AG20443 (cell line): ENCODE data around the gene PTPN7.

Experiments
- DNase-seq: peaks from one replicate; pipeline ENCODE4 v3.0.0; 2012; ENCODE audit warnings: low spot score, mixed read lengths

The PTPN7 gene

DNA sequence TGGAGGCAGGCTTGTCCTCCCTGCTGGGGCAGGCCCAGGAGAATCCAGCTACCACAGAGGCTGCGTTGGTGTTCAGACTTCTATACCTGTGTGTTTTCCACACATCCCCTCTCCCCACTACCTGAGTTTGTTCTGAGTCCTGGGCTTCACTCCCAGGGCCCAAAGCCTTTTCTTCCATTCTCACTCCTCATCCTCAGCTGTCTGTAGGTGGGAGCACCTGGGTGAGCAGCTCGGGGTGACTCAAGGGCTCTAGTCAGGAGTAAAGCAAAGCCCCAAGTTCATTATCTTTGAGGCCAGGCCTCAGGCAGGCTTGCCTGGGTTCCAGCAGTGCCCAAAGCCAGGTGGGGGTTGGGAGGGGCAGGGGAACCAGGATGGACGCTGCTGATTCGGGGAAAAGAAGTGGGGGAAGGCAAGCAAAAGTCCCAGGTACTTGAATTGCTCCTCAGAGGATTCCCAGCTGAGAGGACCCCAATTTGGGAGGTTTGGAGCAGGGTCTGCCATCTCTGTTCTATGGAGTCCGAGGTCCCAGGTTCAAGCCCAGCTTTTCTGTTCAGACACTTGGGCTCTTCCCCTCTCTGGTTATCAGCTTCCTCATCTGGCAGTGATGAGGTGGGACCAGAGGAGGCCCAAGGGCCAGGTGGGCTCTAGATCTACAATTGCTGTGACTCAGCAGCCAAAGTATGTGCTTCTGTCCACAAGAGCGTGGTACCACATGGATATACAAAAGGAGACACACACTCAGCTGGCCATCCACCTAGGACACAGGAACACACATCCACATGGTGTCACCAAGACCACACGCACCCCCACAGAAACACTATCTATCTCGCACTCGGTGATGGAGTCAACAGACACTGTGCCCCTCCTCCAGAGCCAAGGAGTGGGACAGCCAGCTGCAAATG, 5.8 kb upstream of the PTPN7 start:
- no peak for DNase-seq

DNA sequence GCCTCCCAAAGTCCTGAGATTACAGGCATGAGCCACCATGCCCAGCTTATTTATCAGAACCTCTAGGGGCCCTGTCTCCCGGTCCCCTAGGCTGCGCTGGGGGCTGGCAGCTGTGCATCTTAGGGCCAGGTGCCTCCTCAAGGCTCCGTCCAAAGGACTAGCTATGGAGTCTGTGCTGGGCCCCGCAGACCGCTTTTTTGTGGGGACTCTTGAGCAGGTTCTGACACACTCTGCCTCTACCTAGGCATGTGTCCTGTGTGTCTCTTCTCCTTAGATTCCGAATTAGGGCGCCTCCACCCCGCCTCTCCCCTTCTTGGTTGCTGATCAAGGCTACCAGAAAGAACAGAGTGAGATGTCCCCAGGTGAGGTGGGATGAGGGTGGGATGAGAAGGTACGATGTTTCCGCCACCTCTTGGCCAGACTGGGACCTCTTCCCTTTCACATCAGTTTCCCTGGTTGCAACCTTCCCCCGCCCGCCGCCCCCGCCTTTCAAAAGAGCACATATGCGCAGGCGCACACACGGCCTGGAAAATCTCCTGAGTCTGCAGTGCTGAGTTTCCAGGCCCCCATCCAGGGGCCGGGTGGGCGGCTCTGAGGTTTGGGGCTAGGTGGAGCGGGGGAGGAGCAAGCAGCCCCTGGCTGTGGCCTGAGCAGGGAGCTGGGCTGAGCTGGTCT, 5.0 kb upstream of the PTPN7 start:
- DNase-seq: no peak

DNA sequence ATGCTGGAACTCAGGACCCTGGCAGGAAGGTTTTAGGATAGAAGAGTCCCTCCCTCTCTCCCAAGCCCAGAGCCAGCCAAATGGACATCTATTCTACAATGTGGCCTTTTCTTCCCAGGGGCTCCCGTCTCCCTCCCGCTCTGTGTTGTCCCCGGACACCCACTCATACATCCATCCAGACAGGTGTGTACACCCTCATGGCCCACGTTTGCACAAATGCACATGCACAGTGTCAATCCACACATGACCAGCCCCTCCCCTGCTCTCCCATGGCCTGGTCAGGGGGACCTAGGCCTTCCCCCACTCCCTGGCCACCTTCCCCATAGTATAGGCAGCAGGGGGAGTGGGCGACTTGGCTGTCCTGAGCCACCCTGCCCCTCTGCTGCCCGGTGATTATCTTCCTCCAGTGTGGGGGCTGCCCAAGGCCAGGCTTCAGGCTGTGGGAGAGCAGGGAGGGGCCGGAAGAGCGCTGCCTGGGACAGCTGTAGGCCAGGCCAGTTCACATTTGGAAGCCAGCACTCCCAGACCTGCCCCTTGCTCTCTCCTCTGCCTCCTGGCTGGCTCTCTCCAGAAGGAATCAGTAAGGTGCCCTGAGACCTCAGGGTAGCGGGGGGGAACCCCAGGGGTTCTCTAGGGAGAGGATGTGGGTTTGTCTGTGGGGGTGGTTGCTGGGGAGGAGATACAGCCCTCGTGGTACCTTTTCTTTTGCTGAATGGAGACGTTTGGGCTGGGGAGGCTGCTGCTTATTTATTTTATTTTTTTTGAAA, 4.1 kb upstream of the PTPN7 start:
- peak; percentile 41 for DNase-seq

DNA sequence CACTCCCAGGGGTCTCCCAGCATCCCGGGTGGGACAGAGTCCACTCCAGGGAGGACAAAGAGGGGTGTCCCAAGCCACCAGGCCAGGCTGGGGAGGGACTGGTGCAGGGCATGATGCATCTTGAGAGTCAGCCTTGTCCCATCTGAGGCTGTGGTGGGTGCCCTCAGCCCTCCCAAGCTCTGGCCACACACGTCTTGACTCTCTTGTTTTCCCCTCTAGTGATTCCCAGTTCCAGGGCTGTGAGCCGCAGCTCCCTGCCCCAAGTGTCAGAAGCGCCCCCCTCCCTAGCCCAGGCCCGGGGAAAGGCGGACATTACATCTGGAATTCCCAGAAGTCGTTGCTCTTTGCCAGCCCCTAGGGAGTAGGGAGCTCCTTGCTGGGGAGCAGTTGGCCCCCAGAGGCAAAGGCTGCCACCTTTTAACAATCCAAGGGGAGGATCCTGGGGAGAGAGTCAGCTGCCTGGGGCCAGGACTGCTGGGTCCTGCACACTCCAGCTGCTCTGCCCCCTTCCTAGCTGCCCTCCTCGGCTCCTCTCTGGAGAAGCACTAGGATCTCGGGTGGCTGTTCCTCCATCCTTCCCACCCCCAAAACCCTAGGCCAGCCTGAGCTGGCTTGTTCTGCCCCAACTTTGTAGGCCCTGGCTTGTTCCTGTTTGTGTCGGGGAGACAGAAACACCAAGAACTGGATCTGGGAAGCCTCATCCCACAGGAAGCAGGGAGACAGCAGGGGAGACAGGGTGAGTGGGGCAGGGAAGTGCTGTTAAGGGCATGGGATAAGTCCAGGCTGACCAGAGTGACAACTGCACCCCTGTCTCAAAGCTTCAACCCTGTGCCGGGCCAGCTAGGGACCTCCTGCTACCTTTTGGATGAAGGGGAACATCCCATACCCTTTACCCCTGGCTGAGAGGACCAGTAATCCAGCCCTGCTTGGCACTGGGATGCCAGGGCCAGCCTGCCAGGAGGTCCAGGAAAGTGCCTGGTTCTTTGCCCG, 3.2 kb upstream of the PTPN7 start:
- DNase-seq: no peak

DNA sequence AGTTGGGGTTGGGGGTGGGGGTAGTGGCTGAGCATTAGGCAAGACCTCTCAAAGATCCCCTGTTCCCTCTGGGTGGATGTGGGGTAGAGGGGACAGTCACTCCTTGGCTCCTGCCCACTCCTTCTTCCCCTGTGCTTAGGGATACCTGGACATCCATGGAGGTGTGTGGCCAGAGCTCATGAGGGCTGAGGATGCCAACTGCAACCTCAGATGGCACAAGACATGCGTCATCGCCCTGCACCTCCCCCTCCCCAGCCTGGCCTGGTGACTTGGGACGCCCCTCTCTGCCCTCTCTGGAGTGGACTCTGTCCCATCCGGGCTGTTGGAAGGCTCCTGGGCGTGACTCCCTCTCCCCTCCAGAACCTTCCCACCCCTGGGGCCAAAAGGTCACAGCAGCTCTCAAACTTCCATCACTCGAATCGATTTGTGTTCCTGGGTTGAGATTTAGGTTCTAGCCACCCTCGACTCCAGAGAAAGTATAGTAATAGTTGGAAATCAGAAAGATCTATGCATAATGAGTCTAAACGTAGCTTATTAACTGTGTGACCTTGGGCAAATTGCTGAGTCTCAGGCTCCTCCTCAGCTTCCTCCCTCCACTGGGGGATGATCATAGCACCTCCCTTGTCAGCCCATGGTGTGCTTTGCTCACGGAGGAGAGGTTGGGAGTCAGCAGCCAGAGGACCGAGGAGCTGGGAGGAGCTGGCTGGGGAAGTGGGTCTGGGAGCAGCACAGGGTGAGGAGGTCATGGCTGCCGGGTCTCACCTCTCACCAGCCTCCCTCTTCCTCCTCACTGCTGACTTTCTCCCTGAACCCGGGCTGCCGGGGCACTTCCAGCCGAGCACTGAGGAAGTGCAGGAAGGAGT, 2.2 kb upstream of the PTPN7 start:
- DNase-seq: no peak

DNA sequence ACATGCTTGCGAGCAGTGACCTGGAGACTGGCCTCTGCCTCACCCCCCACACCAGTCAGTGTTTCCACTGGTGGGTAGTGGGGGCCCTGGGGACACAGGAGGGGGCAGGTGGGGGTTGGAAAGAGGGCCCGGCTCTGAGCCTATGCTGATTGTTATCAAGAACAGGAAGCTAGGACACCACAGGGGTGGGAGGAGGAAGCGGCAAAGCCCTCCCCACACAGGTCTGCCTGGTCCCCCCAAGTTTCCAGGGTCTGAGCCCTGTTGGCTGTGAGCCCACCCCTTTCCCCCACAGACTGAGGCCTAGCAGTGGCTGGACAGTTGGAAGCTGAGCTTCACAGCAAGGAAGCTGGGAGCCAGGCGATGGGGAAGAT, 1.6 kb upstream of the PTPN7 start:
- DNase-seq: no peak

DNA sequence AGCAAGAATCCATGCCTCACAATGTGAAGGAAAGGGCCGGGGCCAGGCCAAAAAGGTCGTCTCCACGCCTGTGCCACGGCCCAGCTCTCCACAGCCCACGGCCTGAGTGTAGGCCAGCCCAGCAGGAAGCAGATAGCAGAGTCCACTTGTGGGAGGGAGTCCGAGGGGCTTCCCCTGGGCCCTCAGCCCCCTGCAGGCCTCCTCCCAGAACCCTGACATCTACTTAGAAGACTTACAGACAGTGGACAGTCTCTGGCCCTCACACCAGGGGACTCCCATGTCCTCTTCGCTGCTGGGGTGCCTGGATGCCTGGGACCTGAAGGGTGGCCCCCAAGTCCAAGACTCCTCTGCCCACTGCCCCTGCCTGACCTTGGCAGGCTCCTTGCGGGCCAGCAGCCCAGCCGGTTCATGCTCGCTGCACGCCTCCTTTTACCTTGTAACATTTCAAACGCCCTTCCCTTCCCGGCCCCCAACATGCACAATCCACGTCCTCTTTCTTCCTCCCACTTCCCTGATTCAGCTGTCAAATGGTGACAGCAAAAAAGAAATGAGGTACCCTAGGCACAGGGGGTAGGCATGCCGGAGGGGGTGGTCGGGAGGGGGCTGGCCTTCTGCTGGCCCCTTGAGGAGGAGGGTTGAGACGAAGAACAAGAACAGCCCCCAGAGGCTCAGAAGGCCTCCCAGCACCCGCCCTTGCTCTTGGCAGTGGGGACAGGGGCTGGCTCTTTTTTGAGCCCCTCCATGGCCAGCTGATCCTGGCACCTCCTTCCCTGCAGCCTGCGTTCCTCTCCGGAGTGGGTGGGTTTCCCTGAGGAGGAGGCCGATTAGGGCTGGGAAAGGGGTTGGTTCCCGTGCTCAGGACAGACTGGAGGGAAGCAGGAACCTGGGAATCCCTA, 997 bp upstream of the PTPN7 start:
- no peak for DNase-seq

DNA sequence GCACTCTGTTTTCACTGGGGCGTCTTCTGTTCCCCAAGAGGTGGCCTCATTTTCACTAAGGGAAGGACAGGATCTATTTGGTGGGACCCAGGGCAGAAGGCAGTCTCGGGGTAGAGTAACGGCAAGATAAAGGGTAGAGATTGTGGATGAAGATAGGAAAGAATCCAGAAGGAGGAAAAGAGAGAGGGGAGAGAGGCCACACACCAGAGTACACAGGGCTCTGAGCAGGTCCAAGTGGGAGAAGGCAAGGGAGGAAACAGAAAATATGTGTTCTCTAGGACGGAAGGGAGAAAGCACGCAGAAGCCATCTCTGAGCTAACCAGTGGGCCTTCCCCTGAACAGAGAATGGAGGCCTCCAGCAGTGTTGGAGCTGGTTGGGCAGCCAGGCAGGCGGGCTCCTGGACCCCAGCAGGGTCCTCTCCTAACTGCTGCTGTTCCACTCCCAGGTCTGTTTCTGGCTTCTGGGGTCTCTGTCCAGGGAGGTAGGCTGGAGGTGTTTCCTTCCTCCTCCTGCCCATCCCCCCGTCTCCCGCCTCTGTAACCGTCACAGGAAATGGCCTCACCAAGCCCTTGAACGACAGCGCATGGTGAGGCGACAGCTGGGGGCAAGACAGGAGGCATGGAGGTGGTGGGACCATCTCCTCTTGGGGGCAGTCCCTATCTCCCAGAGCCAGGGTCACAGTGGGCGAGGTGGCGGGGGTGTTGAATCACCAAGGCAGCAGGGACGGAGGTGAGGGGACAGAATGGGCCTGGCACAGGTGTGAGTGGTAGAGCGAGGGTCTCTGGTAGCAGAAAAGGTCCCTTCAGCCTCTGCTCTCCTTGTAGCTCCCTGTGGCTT, 649 bp downstream of the PTPN7 start:
- no peak for DNase-seq

DNA sequence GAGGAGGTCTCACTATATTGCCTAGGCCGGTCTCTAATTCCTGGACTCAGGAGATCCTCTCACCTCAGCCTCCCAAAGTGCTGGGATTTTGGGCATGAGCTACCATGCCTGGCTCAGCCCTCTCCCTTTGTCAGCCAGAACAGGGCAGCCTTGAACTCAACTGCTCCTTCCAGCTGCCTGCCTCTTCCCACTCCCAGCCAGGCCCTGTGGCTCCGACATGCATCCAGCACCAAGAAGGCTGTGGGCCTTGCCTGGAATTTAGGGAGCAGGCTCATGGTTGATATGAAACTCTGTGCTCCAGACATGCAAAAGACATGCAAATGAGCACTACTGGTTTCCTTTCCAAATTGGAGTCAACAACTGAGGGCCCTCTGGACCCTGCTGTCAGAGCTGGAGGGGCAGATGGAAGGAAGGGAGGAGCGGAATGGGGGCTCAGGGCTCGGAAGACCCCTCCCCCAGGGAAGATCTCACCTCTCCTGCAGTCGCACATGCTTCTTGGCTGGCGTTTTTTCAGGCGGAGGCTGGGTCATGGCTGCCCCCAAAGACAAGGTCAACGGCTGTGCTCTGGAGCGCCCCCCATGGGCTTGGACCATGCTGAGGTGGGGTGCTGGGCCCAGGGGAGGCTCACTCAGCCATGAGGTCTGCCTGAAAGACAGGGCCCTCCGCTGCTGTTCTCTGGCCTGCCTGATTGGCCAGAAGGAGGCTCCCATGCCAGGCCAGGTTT, 1.4 kb downstream of the PTPN7 start:
- DNase-seq: no peak

DNA sequence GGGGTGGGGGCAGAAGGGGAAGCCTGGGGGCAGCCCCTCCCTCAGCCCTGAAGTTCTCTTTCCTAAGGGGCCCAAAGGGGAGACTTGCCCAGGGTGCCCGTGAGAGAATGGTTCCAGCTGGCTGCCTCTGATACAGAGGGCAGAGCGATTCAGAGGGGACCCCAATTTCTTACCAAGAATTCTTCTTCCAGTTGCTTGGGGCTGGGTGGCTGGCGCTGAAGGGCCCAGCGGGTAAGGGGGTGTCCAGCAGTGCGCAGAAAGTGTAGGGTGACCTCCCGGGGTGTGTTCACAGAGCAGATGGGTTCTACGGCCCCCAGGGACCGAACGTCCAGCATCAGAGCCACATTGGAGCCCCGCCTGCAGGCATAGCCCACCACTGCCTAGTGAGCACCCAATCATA, 2.5 kb downstream of the PTPN7 start:
- DNase-seq: no peak

DNA sequence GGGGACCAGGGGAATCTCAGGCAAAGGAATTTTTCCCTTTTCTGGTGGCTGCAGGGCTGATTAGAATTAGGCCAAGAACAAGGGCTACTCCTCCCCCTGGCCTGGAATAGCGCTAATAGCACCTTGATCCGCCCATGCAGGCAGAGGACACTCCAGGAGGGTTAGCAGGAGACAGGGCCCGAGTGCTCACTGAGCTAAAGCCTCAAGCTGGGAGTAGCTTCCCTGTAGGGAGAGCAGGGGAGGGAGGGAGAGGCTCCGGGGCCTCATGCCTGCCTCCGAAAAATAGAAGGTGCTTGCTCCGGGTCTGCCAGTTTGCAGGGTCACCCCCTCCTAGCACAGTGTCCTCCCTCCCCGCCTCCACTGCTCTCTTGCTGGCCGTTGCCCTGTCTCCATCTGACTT, 3.8 kb downstream of the PTPN7 start:
- DNase-seq: no peak

DNA sequence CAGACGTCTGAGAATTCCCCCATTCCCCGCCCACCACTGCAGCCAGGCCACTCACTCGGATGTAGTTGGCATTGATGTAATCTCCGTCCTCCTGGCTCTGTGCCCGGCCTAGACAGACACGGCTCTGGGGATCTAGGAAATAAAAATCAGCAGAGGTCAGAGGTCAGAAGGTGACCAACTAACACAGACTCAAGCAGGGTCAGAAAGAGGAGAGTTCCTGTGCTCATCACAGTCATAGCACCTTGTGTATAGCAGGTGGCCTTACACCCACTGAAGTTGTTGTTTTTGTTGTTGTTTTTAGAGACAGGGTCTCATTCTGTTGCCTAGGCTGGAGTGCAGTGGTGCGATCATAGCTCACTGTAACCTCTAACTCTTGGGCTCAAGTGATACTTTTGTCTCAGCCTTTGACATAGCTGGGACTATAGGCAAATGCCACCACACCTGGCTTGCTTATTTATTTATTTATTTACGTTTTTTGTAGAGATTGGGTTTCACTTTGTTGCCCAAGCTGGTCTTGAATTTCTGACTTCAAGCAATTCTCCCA, 4.9 kb downstream of the PTPN7 start:
- DNase-seq: no peak

DNA sequence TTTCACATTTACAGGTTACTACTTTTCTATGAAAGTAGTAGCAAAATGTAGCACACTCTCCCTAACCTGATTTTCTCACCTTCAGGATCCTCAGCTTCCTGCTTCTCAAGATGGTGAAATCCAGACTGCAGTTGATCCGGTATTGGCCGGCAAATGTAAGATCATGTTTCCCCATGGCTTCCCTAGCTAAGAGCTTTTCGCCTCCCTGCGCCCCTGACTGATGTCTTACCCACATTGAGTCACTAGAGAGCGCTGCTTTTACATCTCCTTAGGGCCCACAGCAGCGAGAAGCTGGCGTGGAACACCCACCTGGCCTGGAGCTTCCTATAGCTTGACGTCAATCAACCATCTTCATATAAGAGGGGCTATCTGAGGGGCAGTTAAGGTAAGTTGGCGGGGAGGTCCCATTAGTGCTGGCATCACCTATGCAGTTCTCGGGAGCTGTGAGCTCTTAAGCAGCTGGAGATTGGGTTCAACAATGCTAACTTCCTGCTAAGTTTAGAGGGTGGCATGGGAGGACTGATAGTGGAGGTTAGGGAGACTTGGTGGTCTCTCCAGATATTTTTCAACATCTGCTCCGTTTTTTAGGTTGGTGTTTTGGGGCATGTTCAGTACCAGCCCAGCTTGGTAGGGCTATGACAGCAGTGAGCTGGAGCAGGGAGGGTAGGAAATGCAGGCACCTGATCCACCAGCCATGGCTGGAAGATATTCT, 5.5 kb downstream of the PTPN7 start:
- peak; percentile 67 for DNase-seq

DNA sequence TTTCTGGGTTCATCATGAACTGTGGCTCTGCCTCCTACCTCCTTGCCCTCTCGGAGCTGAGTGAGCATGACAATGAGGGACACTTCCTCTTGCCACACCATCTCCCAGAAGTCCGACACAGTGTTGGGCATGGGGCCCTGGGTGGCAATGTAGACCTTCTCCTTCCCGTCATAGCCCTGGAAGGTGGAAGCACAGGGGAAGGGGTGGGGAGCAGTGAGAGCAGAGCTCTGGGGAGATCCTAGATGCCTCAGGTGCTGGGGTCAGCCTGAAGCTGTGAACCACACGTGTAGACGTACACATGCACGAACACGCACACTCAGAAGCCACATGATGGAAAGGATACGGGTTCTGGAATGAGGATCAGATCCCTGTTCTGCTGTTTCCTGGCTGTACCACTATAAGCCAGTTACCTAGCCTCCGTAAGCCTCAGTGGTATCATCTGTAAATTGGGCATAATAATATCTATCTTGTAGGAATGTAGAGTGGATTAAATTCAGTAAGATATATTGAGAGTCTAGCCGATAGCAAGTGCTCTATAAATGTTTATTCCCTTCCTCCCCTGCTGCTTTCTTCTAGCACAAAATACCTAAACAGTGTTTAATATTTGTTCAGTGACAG, 6.1 kb downstream of the PTPN7 start:
- DNase-seq: no peak

DNA sequence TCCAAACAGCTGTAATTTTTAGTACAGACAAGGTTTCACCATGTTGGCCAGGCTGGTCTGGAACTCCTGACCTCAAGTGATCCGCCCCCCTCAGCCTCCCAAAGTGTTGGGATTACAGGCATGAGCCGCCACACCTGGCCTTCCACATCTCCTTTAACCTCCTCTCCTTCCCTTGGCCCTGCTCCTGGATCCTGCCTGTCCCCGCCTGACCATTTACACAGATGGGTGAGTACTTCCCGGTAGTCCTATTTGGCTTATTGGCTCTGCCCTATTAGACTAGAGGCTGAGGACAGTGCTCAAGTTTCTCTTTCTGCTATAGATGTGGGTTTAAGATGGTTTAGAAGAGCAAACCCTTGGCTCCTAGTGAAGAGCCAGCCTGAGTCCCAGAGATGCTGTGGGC, 7.1 kb downstream of the PTPN7 start:
- DNase-seq: no peak

DNA sequence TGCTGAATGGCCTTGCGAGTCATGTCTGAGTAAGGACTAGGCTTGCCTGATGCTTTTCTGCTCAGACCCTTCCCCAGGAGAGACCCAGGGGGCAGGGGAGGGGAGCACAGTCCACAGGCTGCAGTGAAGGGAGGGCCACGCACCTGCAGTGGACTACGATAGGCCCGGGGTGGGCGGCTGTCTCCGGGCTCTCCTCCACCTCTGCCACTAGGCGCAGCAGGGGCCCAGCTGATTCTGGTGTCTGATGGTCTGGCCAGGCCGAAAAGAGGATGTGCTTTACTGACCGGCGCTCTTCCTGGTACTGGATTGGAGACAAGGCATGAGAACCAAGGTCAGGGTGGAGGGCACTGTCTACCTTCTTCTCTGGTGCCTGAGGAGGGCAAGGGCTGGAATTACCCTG, 8.0 kb downstream of the PTPN7 start:
- no peak for DNase-seq

DNA sequence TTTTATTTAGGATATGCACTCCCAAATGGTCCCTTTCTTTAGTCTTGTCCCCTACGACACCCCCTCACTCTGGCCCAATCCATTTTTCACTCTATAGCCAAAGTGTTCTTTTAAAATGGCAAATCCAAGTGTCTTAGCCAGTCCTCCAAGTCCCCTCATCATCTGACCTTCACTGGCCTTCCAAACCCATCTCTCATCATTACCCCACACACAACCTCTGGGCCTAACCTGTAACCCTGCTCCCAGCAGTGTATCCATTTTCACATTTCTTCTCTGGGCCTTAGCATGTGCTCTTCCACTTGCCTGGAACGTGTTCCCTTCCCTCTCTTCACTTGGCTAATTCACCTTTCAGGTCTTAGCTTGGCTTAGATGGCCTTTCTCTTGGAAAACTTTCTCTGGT, 9.4 kb downstream of the PTPN7 start:
- no peak for DNase-seq
